HG03354 (cell line): ENCODE data around the gene ZFAND3.
"Not testable (repeated sequence)": the region's sequence is repeated elsewhere in the genome, so short reads cannot be mapped to it uniquely, and the experiment has no call there.

ENCODE experiments used
- ATAC-seq: cut with Tn5 transposase; IDR thresholded peaks from one replicate; pipeline ENCODE4 v1.9.1; 2021; ENCODE audit warnings: mild to moderate bottlenecking; ENCODE audit not compliant: unreplicated experiment, poor library complexity, severe bottlenecking

Gene ZFAND3

DNA sequence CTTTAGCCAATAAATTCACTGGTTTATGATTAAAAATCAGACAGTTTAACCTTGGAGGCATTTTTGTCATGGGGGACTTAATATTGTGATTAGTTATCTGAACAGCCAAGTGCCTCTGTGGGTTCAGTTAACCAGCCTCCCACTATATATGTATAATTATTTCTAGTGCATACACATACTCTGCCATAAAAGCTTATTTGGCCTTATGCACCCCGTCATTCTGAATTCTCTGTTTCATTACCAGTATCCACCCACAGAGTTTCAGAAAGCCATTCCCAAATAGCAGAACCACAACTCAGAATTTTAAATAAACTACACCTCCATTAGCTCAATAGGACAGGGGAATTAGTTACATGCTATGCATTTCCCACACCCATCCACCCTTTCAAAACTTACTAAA, 279.7 kb downstream of the ZFAND3 start:
- no peak for ATAC-seq

- no peak for ATAC-seq
Observed at GRCh38 chr6:38100380-38100779, 280.9 kb downstream of the ZFAND3 start.

DNA sequence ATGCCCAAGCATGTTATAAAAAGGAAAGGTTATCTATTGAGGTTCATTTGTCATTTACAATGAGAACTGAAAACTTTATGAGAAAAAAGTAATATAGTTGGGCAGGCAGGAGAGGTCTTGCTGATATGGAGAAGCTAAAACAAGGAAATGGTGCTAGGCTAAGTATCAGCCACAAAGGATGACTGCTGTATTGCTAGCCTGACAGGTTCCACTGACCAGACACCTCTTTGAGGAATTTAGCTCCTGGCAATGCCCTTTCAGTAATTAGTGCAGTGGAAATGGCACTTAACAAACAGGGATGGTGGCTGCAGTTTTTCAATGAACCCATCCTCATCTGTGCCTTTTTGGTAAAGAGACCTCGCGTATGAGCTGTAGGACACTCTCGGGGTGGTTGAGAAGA, 284.4 kb downstream of the ZFAND3 start:
- ATAC-seq = no peak

DNA sequence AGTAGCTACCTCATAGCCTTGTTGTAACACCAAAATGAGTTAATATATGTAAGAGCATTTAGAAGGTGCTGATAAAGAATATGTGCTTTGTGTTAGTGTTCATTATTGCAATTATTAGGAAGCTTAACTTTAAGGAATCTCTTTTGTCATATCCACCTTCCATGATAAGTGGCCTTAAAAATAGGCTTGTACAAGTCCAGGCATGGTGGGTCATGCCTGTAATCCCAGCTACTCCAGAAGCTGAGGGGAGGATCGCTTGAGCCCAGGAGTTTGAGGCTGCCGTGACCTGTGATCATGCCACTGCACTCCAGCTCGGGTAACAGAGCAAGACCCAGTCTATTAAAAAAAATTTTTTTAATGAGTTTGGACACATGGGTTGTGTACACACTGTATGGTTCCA, 285.5 kb downstream of the ZFAND3 start:
- no peak for ATAC-seq

GRCh38 chr6:38107073-38107472, 287.5 kb downstream of the ZFAND3 start:
- ATAC-seq = no peak

DNA sequence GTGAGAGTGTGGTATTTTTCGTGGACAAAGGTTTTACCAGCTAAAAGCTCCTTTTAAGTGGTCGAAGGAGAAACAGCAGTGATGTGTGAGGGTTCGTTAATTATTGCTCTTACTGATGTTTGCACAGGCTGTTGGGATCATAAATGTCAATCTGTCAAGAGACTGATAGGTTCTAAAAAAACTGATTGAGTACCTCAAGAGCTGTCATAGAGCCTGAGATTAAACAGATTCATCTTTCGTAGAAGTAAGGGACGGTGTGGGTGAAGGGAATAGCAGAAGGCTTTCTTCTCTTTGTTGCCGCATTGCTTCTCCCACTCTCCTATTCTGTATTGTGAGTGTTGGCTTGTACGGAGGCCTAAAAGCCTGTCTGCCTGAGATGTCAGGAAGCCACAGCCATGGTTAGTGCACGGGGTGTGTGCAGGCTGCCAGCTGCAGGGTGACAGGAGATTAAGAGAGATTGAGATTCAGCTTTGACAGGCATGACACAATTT, 291.0 kb downstream of the ZFAND3 start:
- ATAC-seq = no peak

- no peak for ATAC-seq
Observed at GRCh38 chr6:38112181-38112580, 292.7 kb downstream of the ZFAND3 start.

- ATAC-seq = no peak
Observed at GRCh38 chr6:38113825-38114576, 294.5 kb downstream of the ZFAND3 start.

GRCh38 chr6:38114976-38115625, 295.6 kb downstream of the ZFAND3 start:
- no peak for ATAC-seq

DNA sequence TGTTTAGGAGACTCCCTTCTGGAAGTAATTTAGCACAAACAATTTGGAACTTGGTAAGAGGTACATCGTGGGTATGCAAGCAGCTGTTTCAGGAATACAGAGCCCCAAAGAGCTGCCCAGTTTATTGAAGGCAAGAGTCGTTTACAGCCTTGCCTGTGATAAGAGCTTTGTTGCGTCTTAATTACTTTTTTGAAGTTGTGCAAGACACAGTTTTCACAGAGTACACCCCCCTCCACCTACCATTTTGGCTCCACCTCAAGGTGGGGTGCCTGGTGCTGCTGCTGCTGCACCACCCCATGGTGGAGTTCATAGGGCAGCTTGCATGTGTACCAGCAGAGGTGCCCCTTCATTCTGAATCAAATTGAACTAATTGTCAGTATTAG, 296.1 kb downstream of the ZFAND3 start:
- ATAC-seq = no peak

DNA sequence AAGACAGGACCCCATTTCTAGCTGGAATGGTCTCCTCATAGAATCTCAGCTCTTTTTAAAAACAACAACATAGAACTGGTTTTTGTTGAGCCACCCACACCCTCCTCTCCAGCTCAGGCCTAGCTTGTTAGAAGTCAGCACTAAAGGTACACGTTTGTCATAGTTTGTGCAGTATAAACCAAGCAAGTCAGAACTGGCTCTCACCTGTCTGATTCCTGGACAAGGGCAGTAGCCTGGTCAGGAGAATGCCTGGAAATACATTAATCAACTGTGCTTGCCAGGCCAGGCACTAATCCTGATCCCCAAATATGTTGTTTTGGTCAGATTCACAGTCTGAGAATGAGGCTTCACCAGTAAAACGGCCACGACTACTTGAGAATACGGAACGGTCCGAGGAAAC, 296.7 kb downstream of the ZFAND3 start:
- ATAC-seq = no peak

- no peak for ATAC-seq
Observed at GRCh38 chr6:38117281-38117680, 297.8 kb downstream of the ZFAND3 start.

GRCh38 chr6:38118791-38119365, 299.4 kb downstream of the ZFAND3 start:
- no peak for ATAC-seq

GRCh38 chr6:38119516-38119915, 300.0 kb downstream of the ZFAND3 start:
- ATAC-seq = no peak

GRCh38 chr6:38124224-38124926, 304.8 kb downstream of the ZFAND3 start:
- not testable (repeated sequence) for ATAC-seq

GRCh38 chr6:38127284-38127683, 307.8 kb downstream of the ZFAND3 start:
- ATAC-seq = no peak

- no peak for ATAC-seq
Observed at GRCh38 chr6:38131527-38131965, 312.0 kb downstream of the ZFAND3 start.

- no peak for ATAC-seq
Observed at GRCh38 chr6:38133932-38134703, 314.6 kb downstream of the ZFAND3 start.

DNA sequence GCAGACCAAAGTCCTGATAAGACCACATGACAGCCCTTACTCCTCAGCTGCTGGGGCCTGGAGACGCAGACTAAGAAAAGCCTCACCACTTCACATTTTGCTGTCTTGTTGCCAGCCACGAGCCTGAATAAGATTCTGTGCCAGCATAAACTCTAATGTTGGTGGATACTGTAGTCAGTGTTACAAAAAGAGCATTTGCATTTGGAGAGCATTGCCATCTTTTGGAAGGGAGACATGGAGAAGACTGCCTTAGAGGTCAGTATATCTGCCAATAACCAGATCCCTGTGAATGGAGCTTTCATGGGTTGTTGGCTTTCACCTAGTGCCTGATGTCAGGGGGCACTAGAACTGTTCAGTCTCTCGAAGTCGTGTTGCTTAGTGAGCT, 315.2 kb downstream of the ZFAND3 start:
- no peak for ATAC-seq

DNA sequence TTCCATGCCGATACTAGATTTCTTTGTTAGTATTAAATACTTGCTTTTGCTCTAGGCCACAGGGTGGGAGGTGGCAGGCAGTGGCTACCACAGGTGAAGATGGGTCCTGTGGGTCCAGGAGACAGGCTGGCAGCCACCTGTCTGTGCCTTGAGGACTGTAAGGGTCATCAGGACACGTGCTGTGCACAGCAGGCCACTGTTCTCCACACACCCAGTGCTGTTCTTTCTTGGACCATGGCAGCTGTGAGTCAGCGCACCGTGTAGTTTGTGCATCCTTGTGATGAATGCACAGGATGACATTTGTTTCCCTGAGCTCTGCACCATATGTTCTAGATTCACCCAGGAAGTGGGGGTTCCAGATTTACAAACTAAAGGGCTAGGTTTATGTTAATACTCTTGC, 317.0 kb downstream of the ZFAND3 start:
- ATAC-seq = no peak
